Activated CD8-positive, alpha-beta memory T cell treated with anti-CD3 and anti-CD28 coated beads for 1 hour (primary cell): ENCODE data around the gene RAE1.

Source experiments
- DNase-seq, 2 donors: peaks; one replicate each; pipeline ENCODE4 v3.0.0-alpha.2; 2020; ENCODE audit warnings: low read depth in 1 of 2; ENCODE audit errors: extremely low read depth in 1 of 2

The RAE1 gene

DNA sequence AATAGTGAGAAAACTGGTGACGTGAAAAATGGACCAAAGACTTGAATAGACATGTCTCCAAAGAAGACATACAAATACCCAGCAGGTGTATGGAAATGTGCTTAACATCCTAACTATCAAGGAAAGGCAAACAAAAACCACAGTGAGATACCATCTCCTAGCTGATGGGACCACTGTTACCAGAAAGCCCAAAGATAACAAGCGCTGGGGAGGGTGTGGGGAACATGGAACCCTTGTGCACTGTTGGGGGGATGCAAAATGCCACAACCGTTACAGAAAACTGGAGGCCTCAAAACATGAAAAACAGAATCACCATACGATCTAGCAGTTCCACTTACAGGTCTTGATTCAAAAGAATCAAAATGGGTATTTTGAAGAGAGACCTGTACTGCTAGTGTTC, 20.3 kb downstream of the RAE1 start:
- no peak for DNase-seq

- DNase-seq: no peak
Observed at GRCh38 chr20:57372157-57372556, 21.1 kb downstream of the RAE1 start.

GRCh38 chr20:57372581-57373350, 21.7 kb downstream of the RAE1 start:
- DNase-seq: no peak

DNA sequence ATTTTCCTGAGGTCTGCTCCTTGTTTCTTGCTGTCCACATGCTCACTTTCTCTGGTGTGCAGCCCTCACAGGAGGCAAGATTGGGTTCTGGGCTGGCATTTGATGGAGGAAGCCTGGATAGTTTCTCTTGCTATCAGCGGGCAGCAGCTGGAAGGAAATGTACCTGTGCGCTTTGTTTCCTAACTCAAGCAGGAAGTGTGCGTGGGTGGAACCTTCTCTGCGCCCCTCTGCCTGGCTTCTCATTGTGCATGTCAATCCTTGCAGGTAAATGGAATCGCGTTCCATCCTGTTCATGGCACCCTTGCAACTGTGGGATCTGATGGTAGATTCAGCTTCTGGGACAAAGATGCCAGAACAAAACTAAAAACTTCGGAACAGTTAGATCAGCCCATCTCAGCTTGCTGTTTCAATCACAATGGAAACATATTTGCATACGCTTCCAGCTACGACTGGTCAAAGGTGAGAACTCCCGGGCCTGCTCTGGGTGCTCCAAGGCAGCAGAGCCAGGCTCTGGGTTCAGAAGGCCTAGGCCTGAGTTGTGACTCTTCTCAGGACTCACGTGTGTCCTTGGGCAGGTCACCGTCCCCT, 23.4 kb downstream of the RAE1 start:
- no peak for DNase-seq

- no peak for DNase-seq
Observed at GRCh38 chr20:57374931-57375651, 24.0 kb downstream of the RAE1 start.

- no peak for DNase-seq
Observed at GRCh38 chr20:57375652-57376230, 24.7 kb downstream of the RAE1 start.

- DNase-seq: no peak
Observed at GRCh38 chr20:57377350-57377749, 26.3 kb downstream of the RAE1 start.

GRCh38 chr20:57378107-57378506, 27.1 kb downstream of the RAE1 start:
- DNase-seq: no peak

- DNase-seq: no peak
Observed at GRCh38 chr20:57378646-57379262, 27.7 kb downstream of the RAE1 start.

GRCh38 chr20:57379263-57379647, 28.2 kb downstream of the RAE1 start:
- no peak for DNase-seq

- no peak for DNase-seq
Observed at GRCh38 chr20:57380081-57380750, 29.2 kb downstream of the RAE1 start.

DNA sequence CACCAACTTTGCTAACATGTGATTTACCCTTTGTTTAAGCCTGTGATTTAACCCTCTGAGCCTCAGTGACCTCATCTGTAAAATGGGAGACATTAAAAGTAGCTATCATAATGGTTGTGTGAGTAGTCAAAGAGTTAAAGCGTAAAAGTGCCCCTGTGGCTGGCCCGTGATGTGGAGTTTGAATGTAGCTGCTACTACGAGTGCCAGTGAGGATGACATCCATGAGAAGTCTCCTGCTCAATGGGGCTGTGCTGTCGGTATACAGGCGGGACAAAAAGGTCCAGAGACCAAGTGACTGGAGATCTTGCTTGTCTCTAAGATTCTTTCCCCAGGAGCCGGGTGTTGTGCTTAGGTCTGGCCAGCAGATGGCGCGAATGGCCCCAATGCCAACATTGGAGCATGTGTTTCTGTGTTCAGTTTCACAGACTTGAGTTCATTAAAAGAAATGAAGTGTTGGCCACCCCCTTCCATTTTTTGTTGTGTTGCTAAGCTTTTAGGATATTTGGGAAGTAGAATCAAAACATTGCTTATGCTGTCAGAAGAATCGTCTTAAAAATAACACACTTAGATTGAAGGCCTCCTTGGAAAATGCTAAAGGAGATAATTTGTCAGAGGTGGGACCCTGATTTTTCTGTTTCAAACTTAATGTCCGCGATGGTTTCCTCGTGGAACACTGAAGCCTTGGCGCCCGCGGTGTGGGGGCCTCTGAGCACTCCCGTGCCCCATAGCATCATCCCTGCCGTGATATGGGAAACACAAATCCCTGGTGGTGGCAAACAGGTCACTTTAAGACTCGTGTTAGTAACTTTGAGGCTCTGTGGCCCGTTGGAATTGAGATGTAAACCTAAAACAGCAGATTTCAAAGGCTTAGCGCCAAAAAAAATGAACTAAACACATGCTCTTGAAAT, 30.8 kb downstream of the RAE1 start:
- DNase-seq: peak; percentile 65 to 75

GRCh38 chr20:57382516-57382915, 31.5 kb downstream of the RAE1 start:
- DNase-seq: no peak

- DNase-seq: no peak
Observed at GRCh38 chr20:57383447-57384347, 32.6 kb downstream of the RAE1 start.

- DNase-seq: no peak
Observed at GRCh38 chr20:57384486-57384885, 33.4 kb downstream of the RAE1 start.

GRCh38 chr20:57384953-57385761, 34.1 kb downstream of the RAE1 start:
- DNase-seq: no peak

GRCh38 chr20:57385940-57386339, 34.9 kb downstream of the RAE1 start:
- DNase-seq: no peak

GRCh38 chr20:57386762-57387161, 35.7 kb downstream of the RAE1 start:
- DNase-seq: no peak
